SK-N-SH treated with all-trans-retinoic acid at 6 μM for 48 hours (cell line): ENCODE results near the gene MS4A2.
"Not testable (repeated sequence)": the region's sequence is repeated elsewhere in the genome, so short reads cannot be mapped to it uniquely, and the experiment has no call there.

Experiments
- ATAC-seq: fragments of 200-7000 bp; cut with Tn5 transposase; 3 replicates; pipeline ENCODE4 v1.9.1; 2020; ENCODE audit warnings: mild to moderate bottlenecking, moderate library complexity
- ARNTL ChIP-seq: fragments of 450-650 bp; formaldehyde crosslinking; IDR thresholded peaks from 2 replicates; pipeline ENCODE4 v1.5.0; 2020; ENCODE audit warnings: low read depth, mild to moderate bottlenecking, moderate library complexity, borderline replicate concordance
- BACH2 ChIP-seq: fragments of 250-450 bp; sonication (Bioruptor Pico); IDR thresholded peaks from 2 replicates; pipeline ENCODE4 v1.9.0; 2021; ENCODE audit warnings: mild to moderate bottlenecking, borderline replicate concordance
- CREB5 ChIP-seq: fragments of 250-450 bp; sonication (Bioruptor Pico); IDR thresholded peaks from 2 replicates; pipeline ENCODE4 v1.5.1; 2020; ENCODE audit warnings: low read depth, mild to moderate bottlenecking, moderate library complexity
- CSDC2 ChIP-seq: fragments of 250-450 bp; sonication (Bioruptor Pico); IDR thresholded peaks from 2 replicates; pipeline ENCODE4 v1.5.0; 2020; ENCODE audit warnings: mild to moderate bottlenecking, moderate library complexity
- CSRNP3 ChIP-seq: fragments of 250-450 bp; sonication (Bioruptor Pico); IDR thresholded peaks from 2 replicates; pipeline ENCODE4 v1.5.1; 2021; ENCODE audit warnings: mild to moderate bottlenecking, moderate library complexity
- ESRRG ChIP-seq: fragments of 250-450 bp; sonication (Bioruptor Pico); IDR thresholded peaks from 2 replicates; pipeline ENCODE4 v1.6.1; 2021; ENCODE audit warnings: mild to moderate bottlenecking
- GLIS3 ChIP-seq: fragments of 250-450 bp; sonication (Bioruptor Pico); IDR thresholded peaks from 2 replicates; pipeline ENCODE4 v1.5.0; 2020; ENCODE audit warnings: mild to moderate bottlenecking, moderate library complexity
- ISL1 ChIP-seq: fragments of 250-450 bp; sonication (Bioruptor Pico); IDR thresholded peaks from 2 replicates; pipeline ENCODE4 v2.1.2; 2022; ENCODE audit warnings: mild to moderate bottlenecking, moderate library complexity
- OSR1 ChIP-seq: fragments of 250-450 bp; sonication (Bioruptor Pico); IDR thresholded peaks from 2 replicates; pipeline ENCODE4 v1.8.0; 2022; ENCODE audit warnings: moderate library complexity, mild to moderate bottlenecking, inconsistent platforms
- PATZ1 ChIP-seq: fragments of 250-450 bp; sonication (Bioruptor Pico); IDR thresholded peaks from 2 replicates; pipeline ENCODE4 v1.8.0; 2020; ENCODE audit warnings: mild to moderate bottlenecking, moderate library complexity, borderline replicate concordance
- POU6F1 ChIP-seq: fragments of 250-450 bp; sonication (Bioruptor Pico); IDR thresholded peaks from 2 replicates; pipeline ENCODE4 v1.8.0; 2021; ENCODE audit warnings: low read depth, mild to moderate bottlenecking, moderate library complexity, borderline replicate concordance
- PPARA ChIP-seq: fragments of 250-450 bp; sonication (Bioruptor Pico); IDR thresholded peaks from 2 replicates; pipeline ENCODE4 v1.5.0; 2020; ENCODE audit warnings: mild to moderate bottlenecking, borderline replicate concordance
- RARB ChIP-seq: fragments of 250-450 bp; sonication (Bioruptor Pico); IDR thresholded peaks from 2 replicates; pipeline ENCODE4 v1.8.0; 2021; ENCODE audit warnings: mild to moderate bottlenecking, moderate library complexity
- SNAI2 ChIP-seq: fragments of 250-450 bp; sonication (Bioruptor Pico); IDR thresholded peaks from 2 replicates; pipeline ENCODE4 v1.5.0; 2020; ENCODE audit warnings: mild to moderate bottlenecking, moderate library complexity
- TCF4 ChIP-seq: fragments of 250-450 bp; sonication (Bioruptor Pico); IDR thresholded peaks from 2 replicates; pipeline ENCODE4 v1.8.0; 2021; ENCODE audit warnings: mild to moderate bottlenecking, moderate library complexity, borderline replicate concordance
- TOX ChIP-seq: fragments of 250-450 bp; sonication (Bioruptor Pico); IDR thresholded peaks from 2 replicates; pipeline ENCODE4 v1.8.0; 2021; ENCODE audit warnings: mild to moderate bottlenecking, moderate library complexity, borderline replicate concordance
- TSHZ2 ChIP-seq: fragments of 250-450 bp; sonication (Bioruptor Pico); IDR thresholded peaks from 2 replicates; pipeline ENCODE4 v1.5.0; 2020; ENCODE audit warnings: mild to moderate bottlenecking, moderate library complexity
- ZC3H10 ChIP-seq: fragments of 250-450 bp; sonication (Bioruptor Pico); IDR thresholded peaks from 2 replicates; pipeline ENCODE4 v1.5.1; 2021; ENCODE audit warnings: mild to moderate bottlenecking, moderate library complexity
- ZFP30 ChIP-seq: fragments of 450-650 bp; formaldehyde crosslinking; IDR thresholded peaks from 2 replicates; pipeline ENCODE4 v1.5.0; 2022; ENCODE audit warnings: mild to moderate bottlenecking, moderate library complexity
- ZNF565 ChIP-seq: fragments of 450-650 bp; formaldehyde crosslinking; conservative IDR thresholded peaks from 2 replicates; pipeline ENCODE4 v1.5.0; 2020; ENCODE audit warnings: low read depth, mild to moderate bottlenecking, moderate library complexity
- ZNF70 ChIP-seq: fragments of 450-650 bp; formaldehyde crosslinking; IDR thresholded peaks from 2 replicates; pipeline ENCODE4 v1.5.0; 2020; ENCODE audit warnings: mild to moderate bottlenecking, moderate library complexity
- ZNF8 ChIP-seq: fragments of 450-650 bp; formaldehyde crosslinking; IDR thresholded peaks from 2 replicates; pipeline ENCODE4 v1.5.0; 2020; ENCODE audit warnings: mild to moderate bottlenecking, moderate library complexity

MS4A2 gene

GRCh38 chr11:60065801-60066200, 22.7 kb upstream of the MS4A2 start:
- ATAC-seq = no peak
- TF ChIP-seq TOX (CRISPR knock-in tag) (no peak), ISL1 (CRISPR knock-in tag) (no peak), CREB5 (no peak), ZNF8 (CRISPR knock-in tag) (no peak), GLIS3 (CRISPR knock-in tag) (no peak), ESRRG (no peak), ZNF565 (CRISPR knock-in tag) (no peak), ZNF70 (CRISPR knock-in tag) (no peak), SNAI2 (CRISPR knock-in tag) (no peak), BACH2 (no peak), ZFP30 (CRISPR knock-in tag) (no peak), PATZ1 (CRISPR knock-in tag) (no peak), ARNTL (no peak), CSRNP3 (no peak), PPARA (CRISPR knock-in tag) (no peak), TCF4 (no peak), ZC3H10 (no peak), OSR1 (CRISPR knock-in tag) (no peak), POU6F1 (CRISPR knock-in tag) (no peak), CSDC2 (CRISPR knock-in tag) (no peak)
- TF ChIP-seq, all 23 proteins: peak for 0

GRCh38 chr11:60069450-60069849, 19.0 kb upstream of the MS4A2 start:
- no peak for ATAC-seq
- no peak for TF ChIP-seq TOX (CRISPR knock-in tag)
- TF ChIP-seq RARB (CRISPR knock-in tag) = no peak
- no peak for TF ChIP-seq PPARA (CRISPR knock-in tag)
- no peak for TF ChIP-seq OSR1 (CRISPR knock-in tag)
- no peak for TF ChIP-seq ISL1 (CRISPR knock-in tag)
- no peak for TF ChIP-seq CSDC2 (CRISPR knock-in tag)
- TF ChIP-seq BACH2 = no peak
- TF ChIP-seq POU6F1 (CRISPR knock-in tag) = no peak
- no peak for TF ChIP-seq TCF4
- TF ChIP-seq SNAI2 (CRISPR knock-in tag) = no peak
- TF ChIP-seq TSHZ2 = no peak
- TF ChIP-seq, all 23 proteins: peak for 0

- not testable (repeated sequence) for ATAC-seq
These were observed 16.8 kb upstream of the MS4A2 start for GRCh38 chr11:60071644-60072043.
